CD4-positive, alpha-beta T cell treated with Interleukin-6 at 100 ng/mL for 8 hours (primary cell): ENCODE data around the gene TCF7.

Source experiments
- DNase-seq: peaks from one replicate; pipeline ENCODE4 v3.0.0-alpha.2; 2020; ENCODE audit warnings: mixed read lengths, low spot score

The TCF7 gene

GRCh38 chr5:134131165-134131564, 16.7 kb downstream of the TCF7 start:
- DNase-seq, result no peak

GRCh38 chr5:134131578-134132350, 17.3 kb downstream of the TCF7 start:
- DNase-seq, result no peak

- DNase-seq, result peak; percentile 86
These were observed 18.1 kb downstream of the TCF7 start for GRCh38 chr5:134132372-134133187.

- no peak for DNase-seq
These were observed 18.9 kb downstream of the TCF7 start for GRCh38 chr5:134133188-134133994.

DNA sequence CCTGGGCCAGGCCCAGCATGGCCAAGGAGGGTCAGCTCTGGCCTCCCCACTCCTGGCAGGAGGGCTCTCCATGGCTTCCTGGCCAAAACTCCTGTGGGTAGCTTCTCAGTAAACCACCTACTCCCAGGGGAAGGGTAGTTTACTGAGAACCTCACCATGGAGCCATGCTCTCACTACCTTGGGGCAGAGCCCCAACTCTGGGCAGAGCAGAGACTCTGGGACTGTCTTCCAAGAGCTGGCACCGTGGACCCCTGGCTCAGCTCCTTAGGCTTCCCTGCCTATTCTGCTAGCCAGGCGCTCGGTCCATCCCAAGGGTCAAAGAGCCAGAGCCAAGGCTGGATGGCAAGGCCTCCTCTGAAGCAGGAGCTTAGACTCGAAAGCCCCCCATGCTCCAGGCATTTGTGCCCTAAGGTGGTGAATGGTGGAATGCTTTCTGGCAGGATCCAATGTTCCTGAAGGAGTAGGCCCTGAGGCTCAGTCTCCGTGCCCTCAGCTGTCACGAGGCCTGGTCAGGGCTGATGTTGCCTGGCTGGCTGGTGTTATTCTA, 19.6 kb downstream of the TCF7 start:
- no peak for DNase-seq

DNA sequence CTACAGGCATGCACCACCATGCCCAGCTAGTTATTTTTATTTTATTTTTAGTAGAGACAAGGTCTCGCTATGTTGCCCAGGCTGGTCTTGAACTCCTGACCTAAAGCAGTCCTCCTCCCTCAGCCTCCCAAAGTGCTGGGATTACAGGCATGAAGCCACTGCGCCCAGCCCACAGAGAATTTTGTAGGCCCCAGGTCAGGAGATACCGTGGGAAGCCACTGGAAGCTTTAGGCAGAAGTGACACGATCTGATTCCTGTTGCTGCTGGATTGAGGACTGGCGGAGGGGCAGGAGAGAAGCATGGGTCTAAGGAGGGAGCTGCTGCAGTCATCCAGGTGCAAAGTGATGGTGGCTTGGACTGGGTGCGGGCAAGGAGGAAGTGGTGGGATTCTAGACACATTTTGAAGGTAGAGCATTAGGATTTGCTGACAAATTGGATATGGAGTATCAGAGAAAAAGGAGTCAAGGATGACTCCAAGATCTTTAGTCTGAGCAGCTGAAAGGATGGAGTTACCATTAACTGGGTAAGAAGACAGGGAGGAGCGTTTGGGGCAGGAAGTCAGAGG, 20.7 kb downstream of the TCF7 start:
- DNase-seq, result no peak

- no peak for DNase-seq
These were observed 21.7 kb downstream of the TCF7 start for GRCh38 chr5:134136221-134136631.

DNA sequence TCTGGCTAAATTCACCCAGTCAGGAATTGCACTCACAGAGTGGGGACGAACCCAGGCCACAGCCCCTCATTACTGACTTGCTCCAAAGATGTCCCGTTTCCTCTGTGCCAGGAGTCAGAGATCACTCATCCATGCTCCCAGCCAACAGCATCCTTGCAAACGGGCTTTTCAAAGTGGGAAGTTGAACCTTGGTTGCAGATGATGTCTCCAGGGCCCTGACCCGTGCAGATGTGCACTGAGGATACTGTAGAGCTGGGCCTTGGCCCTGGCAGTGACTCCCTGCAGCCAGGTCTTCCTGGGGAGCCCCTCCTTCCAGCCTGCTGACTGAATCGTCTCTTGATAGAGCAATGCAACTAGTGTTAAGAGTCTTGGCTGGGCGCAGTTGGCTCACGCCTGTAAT, 22.3 kb downstream of the TCF7 start:
- no peak for DNase-seq

DNA sequence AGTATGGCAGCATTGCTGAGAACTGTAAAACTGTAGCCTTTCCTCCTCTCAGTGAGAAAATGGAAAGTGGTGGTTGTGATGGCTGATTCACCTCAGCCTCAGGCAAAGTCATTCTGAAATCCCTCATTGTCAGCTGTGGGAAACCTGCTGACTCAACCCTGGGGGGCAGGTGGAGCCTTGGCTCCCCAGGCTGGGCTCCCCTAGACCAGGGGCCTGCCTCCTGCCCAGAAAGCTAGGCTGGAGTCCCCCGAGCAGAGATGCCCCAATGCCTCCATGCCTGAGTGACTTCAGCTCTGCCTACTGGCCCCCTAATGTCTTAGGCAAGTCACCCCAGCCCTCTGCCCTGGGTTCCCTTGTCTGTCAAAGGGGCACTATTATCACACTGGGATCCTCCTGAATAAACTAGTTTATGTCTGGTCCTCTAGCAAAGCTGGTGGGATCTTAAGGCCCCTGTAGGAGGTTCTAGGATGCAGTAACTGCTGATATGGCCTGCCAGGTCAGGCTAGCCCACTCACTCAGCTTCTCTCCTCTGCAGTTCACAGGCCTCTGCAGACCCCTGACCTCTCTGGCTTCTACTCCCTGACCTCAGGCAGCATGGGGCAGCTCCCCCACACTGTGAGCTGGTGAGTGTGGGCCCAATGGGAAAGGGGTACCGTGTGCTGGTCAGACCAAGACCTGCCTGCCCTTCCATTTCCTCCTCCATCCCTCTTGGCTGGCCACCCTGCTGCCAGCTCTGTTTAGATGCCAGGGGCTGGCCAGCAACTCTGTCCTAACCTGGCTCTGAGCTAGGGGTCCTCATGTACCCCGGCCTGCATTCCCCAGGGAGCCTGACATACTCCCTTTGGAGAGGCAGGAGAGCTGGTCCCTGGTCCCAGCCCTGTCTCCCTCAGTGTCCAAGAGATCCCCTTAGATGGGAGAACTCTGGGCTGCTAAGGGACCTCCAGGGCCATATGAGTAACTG, 24.2 kb downstream of the TCF7 start:
- DNase-seq, result no peak

- DNase-seq, result no peak
These were observed 24.9 kb downstream of the TCF7 start for GRCh38 chr5:134139377-134139851.

DNA sequence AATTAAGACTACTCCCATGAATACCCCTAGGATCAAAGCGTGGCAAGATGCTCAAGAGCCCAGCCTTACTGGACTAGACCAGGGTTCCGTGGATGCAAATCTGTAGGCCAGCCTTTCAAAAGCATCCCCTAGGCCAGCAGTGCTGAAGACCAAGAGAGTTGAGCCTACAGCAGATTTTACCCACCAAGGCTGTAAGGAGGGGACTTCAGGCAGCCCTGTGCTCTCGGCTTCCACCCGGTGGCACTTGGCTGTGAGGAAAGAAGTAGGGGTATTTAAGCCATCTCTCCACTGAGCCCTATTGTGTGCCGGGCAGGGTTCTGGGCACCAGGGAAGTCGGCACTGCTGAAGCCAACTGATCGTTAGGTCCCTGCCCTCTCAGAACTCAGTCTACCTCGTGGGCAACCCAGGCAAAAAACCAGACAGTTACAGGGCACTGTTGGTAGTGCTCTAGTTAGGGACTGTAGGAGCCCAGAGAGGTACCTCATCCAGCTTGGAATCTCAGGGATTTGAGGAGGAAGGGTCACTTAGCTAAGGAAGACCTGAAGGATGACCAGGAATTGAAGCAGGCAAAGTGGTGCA, 25.5 kb downstream of the TCF7 start:
- no peak for DNase-seq

DNA sequence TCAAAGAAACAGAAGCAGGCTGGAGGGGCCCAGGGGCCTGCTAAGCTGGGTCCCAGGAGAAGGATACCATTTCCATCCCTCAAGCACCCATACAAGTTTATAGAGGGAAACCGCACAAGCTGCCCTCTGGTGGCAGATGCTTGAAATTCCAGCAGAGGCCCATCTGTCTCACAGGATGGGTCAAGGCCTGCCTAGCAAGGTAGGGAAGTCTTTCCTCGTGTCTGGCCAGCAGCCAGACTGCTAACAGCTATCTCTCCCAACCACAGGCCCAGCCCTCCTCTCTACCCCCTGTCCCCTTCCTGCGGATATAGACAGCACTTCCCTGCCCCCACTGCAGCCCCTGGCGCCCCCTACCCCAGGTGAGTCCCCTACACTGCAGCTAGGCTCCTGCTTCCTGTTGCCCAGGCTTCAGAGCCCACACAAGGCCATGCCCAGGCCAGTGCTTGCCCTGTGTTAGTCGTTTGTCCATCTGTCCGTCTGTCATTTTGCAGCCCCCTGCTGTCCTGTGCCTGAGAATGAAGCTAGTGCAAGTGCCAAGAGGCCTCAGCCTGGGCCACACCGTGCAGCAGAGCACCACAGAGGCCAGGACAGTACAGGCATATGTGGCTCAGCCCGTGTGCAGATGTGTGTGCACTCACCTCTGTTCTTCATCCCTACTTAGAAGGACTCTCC, 26.2 kb downstream of the TCF7 start:
- DNase-seq, result peak; percentile 60

GRCh38 chr5:134141331-134142050, 27.0 kb downstream of the TCF7 start:
- no peak for DNase-seq

DNA sequence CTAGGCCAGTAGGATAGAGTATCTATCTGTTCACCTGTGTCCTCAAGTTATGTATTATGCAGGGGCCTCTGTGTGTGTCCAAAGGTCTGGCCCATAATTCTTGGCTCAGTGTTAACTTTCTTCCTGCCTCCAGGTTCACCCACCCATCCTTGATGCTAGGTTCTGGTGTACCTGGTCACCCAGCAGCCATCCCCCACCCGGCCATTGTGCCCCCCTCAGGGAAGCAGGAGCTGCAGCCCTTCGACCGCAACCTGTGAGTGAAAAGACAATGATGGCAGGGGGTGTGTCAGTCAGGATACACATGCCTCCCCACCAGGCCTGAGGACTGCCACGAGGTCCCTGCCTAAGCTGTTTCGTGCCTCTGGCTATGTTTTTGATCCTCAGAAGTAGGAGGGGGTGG, 27.6 kb downstream of the TCF7 start:
- no peak for DNase-seq

DNA sequence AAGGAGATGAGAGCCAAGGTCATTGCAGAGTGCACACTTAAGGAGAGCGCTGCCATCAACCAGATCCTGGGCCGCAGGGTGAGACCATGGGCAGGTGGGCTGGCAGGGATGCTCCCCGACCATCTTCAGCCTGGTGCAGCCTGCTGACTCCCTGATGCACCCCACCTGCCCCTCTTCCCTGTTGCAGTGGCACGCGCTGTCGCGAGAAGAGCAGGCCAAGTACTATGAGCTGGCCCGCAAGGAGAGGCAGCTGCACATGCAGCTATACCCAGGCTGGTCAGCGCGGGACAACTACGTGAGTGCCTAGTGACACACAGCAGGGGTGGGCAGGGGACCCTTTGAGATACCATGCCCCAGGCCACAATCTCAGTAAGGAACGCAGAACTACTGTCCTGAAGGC, 28.3 kb downstream of the TCF7 start:
- no peak for DNase-seq

DNA sequence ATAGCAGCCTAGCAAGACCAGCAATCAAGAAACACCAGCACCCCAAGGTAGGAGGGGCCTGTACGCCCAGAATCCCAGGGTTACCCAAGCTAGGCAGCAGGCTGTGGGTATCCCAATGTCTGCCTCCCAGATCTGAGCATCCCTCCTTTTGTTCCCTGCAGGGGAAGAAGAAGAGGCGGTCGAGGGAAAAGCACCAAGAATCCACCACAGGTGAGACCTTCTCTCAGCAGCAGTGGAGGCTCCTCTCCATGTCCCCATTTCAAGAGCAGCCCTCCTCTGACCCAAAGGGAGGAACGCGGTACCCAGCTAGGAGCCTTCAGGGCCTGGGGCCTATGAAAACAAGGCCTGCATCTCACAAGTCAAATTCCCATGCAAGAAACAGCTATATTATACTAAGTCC, 28.9 kb downstream of the TCF7 start:
- DNase-seq, result no peak

- DNase-seq, result no peak
These were observed 29.8 kb downstream of the TCF7 start for GRCh38 chr5:134143944-134144941.
